Myocyte (in vitro differentiated cells): Measurements from ENCODE around the gene ESYT3. TPM values are rescaled to one million over a fixed set of nuclear protein-coding genes. Genes with fewer than 3 reads are reported as not detected.

ENCODE experiments used
- DNase-seq: peaks from one replicate; pipeline ENCODE4 v3.0.0-alpha.2; 2012; ENCODE audit warnings: low read depth
- total RNA-seq: library from RNA; depleted of rRNA; stranded (reverse); fragments of >200 nt; gene quantifications from 2 replicates; pipeline ENCODE4 v1.2.3, GENCODE V29; 2014

Gene ESYT3
- total RNA-seq, 1 donor from 2014 or later, result 1.7 TPM

DNA sequence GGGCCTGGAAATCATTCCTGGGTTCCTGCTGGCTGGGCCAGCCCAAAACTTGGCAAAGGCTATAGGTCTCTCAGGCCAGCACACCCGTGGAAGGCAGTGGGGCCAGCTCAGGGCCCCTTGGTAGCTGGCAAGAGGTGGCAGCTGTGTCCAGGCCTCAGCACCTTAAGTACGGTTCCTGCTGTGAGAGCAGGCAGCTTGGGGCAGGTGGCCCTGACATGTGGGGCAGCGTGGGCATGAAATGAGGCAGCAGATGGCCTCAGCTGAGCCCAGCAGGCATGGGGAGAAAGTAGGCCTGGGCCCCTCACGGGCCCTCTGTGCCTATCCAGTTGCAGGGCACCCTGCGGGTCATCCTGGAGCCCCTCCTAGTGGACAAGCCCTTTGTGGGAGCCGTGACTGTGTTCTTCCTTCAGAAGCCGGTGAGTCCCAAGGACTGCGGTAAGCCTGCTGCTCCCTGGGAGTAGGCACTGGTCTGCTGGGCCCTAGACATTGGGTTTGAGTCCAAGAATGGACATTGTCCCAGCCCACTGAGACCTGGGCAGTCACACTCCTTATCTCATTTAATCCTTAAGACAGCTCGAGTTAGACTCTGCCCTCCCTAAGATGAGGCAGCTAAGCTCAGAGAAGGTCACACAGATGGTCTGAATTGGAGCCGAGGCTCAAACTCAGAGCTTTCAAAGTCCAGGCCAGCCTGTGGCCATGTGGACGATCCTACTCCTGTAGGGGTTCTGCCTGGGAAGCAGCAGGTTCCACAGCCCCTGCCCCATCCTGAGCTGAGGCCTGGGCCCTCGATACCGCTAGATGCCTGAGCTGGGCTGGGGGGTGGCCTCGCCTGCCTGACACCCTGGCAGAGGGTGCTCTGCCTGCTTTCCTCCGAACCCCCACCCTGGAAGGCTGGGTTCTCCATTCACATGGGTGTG is 25.5 kb downstream of the ESYT3 start:
- peak; percentile 62 for DNase-seq

GRCh38 chr3:138460536-138461205 is 26.3 kb downstream of the ESYT3 start:
- peak; percentile 62 for DNase-seq

DNA sequence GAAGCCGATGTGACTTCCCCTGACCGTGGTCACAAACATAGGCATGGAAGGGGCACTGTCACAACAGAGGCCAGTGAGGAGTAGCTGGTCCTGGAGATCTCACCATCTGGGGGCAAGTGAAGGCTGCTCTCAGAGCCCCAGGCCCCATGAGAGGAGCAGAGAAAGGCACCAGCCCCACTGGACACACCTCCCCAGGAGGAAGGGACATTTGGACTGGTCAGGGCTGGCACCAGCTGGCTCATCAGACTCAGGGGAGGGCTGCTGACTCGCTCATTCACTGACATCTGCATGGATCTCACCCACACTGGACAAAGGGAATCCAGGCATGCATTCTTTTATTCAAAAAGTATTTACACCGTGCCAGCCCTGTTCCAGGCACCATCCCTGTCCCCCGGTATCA is 26.8 kb downstream of the ESYT3 start:
- peak; percentile 81 for DNase-seq

DNA sequence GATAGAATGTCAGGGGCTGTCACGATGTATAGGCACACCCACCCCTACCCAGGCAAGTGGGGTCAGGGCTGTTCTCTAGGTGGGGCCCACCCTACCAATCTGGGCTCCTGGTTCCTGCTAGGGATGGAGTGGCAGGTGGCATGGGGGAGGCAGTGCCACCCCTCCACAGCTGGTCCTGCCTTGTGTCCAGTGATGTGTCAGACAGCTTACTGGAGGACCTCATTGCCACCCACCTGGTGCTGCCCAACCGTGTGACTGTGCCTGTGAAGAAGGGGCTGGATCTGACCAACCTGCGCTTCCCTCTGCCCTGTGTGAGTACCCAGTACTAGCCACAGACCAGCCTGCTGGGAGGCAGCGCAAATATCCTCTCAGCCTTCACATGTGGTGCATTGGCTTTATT is 27.5 kb downstream of the ESYT3 start:
- no peak for DNase-seq

GRCh38 chr3:138463724-138464490 is 29.5 kb downstream of the ESYT3 start:
- peak; percentile 85 for DNase-seq

DNA sequence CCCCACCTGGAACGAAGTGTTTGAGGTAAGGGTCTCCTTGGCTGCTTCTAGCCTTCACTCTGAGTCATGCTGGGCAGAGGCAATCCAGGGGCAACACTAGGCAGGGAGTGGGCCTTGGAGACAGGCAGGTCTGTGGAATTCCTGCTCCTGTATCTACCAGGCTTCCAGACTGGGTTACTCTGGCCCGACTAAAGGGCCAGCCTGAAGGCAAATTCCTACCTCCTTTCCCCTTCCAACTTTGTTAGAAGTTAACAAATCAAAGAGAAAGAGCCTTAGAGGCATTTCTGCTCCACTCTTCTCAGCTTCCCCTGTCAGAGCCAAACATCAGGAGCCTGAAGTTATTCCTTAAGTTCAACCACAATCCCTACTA is 30.1 kb downstream of the ESYT3 start:
- no peak for DNase-seq

DNA sequence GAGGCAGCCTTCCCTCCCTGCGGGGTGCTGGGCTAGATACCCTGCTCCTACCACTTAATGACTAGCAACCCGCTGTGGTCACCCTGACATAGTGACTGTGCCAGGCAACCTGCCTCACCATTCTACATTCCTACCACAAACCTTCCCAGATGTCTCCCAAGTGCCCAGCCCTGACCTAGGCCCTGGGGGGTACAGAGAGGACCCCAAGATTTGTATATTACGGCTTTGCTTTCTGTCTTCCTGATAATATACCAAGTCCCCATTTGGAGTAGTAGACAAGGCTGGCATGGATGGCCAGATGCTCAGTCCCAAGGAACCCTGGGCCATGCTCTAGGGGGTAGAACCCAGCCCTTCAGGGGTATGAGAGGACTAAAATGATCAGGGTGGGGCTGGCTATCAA is 31.0 kb downstream of the ESYT3 start:
- no peak for DNase-seq

DNA sequence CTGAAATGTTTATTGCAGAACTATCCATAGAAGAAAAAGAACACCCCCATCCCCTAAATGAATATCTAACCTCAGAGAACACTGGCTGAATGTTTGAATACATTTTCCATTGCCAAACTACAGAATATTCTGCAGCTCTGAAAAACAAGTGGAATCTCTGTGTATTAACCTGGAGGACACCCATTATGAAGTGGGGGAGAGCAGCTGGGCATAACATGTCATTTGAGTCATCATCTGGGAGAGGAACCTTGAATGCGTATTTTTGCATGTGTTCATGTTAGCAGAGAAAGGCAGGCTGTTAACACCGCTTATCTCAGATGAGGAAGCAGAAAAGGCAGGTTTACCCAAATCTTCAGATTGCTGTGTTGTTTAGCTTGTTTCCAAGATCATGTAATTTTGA is 31.5 kb downstream of the ESYT3 start:
- DNase-seq, result peak; percentile 57

DNA sequence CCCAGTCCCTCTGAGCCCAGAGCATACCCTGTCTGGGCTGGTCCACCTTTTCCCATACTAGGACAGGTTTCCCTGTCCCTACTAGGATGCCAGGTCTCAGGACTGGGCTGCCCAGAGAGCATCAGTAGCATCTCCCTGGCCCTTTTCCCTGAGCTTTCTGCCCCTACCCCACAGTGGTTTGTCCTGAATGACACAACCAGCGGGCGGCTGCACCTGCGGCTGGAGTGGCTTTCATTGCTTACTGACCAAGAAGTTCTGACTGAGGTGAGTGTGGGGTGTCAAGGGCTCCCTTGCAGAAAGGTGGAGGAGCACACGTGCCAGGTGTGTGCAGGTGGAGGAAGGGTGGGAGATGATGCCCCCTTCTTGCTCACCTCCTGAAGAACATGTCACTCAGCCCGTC is 33.5 kb downstream of the ESYT3 start:
- no peak for DNase-seq

GRCh38 chr3:138468451-138468850 is 34.0 kb downstream of the ESYT3 start:
- no peak for DNase-seq

GRCh38 chr3:138468886-138469285 is 34.5 kb downstream of the ESYT3 start:
- peak; percentile 65 for DNase-seq

- DNase-seq, result no peak
These were observed 35.5 kb downstream of the ESYT3 start for GRCh38 chr3:138469874-138470273.

GRCh38 chr3:138470687-138471086 is 36.3 kb downstream of the ESYT3 start:
- DNase-seq, result no peak

GRCh38 chr3:138471481-138471880 is 37.1 kb downstream of the ESYT3 start:
- no peak for DNase-seq

- no peak for DNase-seq
These were observed 37.9 kb downstream of the ESYT3 start for GRCh38 chr3:138472141-138472825.

- no peak for DNase-seq
These were observed 39.0 kb downstream of the ESYT3 start for GRCh38 chr3:138473391-138473790.

DNA sequence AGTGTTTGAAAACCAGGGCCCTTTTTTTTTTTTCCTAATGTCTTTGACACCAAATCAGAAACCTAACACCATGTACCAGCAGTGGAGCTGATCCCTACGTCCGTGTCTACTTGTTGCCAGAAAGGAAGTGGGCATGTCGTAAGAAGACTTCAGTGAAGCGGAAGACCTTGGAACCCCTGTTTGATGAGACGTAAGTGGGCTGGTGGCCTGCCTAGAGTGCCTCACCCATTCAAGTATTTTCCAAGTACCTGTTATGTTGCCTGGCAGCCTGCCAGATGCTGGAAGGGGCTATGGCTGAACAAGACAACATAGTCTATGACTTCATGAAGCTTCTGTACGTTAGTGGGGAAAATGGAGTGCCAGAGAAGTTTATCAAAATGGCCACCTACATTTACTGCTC is 39.7 kb downstream of the ESYT3 start:
- DNase-seq, result no peak

- no peak for DNase-seq
These were observed 42.1 kb downstream of the ESYT3 start for GRCh38 chr3:138476526-138476925.

- DNase-seq, result no peak
These were observed 42.7 kb downstream of the ESYT3 start for GRCh38 chr3:138477120-138477519.

DNA sequence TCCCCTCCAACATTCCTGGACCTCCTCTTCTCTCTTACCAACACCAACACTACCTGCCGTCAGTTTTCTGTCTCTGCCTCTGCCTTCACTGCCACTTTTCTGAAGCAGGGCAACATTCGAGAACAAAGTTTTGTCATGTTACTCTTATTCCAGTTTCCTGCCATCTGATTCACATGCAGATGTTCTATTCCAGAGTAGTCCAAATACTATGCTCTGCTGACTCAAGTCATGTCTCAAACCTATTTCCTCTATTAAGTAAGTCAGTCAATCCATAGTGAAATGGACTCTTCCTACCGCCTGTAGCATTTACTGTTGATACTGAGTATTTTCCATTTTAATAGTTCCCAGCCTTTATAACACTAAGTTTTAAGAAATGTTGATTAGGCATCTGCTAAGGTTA is 43.4 kb downstream of the ESYT3 start:
- no peak for DNase-seq

GRCh38 chr3:138479438-138479863 is 45.0 kb downstream of the ESYT3 start:
- no peak for DNase-seq
